Thyroid gland (tissue), 4 donors: ENCODE results near the gene NR6A1.

ENCODE experiments used
- CTCF ChIP-seq, 6 experiments: fragments of 200-600 bp in 3 of 6; fragments of 450-650 bp in 3 of 6; sonication (generic) in 3 of 6; IDR thresholded peaks; one replicate each; pipeline ENCODE4 v1.5.1; 2016 to 2019; ENCODE audit warnings: antibody characterized with exemption in 6 of 6, mild to moderate bottlenecking in 2 of 6, inconsistent platforms in 1 of 6, moderate library complexity in 1 of 6
- POLR2A ChIP-seq, 2 donors: fragments of 450-650 bp; IDR thresholded peaks; one replicate each; pipeline ENCODE4 v1.6.1; 2017; ENCODE audit warnings: antibody characterized with exemption in 2 of 2, mild to moderate bottlenecking in 2 of 2, moderate library complexity in 1 of 2

DNA sequence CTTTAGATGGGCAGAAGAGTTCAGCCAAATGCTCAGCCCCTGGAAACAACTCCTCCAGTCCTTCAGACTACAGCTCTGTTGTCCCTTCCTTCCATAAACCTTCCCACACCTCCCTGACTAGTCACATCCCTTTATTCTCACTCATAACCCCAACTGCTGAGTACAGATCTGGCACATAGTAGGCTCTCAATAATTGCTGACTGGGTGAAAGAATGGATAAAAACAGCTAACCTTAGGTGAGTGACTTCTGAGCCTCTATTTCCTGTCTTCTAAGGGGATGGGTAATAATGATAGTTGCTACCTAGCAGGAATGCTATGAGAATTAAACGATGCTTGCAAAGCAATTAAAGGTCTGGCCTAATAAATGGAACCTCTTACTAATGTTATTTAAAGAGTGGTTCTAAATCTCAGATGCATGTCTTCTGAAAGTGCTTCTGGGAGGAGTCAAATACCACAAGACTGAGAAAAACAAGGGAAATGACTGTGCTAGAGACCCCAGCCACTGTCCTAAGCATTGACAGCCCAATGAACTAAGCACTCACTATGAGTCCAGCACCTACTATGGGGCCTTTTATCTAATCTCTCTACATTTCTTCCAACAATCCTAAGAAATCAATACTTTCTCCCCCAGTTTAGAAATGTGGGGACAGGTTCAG lies 2.5 kb upstream of the NR6A1 start:
- no peak for TF ChIP-seq CTCF (IDR thresholded peaks at IDR 0.05)
- no peak for TF ChIP-seq POLR2A (IDR thresholded peaks at IDR 0.05)
